Measurements from ENCODE around the gene SHROOM2. TPM values are rescaled to one million over a fixed set of nuclear protein-coding genes. Genes with fewer than 3 reads are reported as not detected.

SHROOM2 gene
- total and polyA plus RNA-seq, 9 of the 15 experiments (the other 6 are each of a cell fraction or from before 2014, with no cell fraction given) = not detected

DNA sequence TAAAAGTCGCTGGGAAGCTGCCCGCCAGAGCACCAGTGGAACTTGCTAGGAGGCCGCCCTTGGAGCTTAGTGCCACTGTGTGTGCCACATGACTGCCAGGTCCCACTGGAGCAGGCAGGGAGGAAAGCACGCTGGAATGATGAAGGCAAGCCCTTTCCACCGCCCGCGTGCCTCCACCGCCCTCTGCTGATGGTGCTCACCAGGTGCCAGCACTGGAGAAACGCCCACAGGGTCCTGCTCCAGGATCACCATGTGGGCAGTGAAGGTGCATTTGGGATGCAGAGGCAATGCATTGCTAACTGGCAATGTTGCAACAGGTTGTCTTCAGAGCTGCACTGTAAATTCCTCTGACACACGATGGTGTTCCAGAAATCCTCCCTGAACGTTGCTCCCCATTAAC is 76.3 kb downstream of the SHROOM2 start:
- TF ChIP-seq RAD21 (CRISPR knock-in tag; conservative IDR thresholded peaks at IDR 0.05 in 1 of 2, IDR thresholded peaks at IDR 0.05 in 1 of 2) (peak in 1 of 2 experiments; percentile 27; a peak in 2 of 4 replicates), ARID1B (IDR thresholded peaks at IDR 0.05) (no peak)
- TF ChIP-seq, protein P1, sequence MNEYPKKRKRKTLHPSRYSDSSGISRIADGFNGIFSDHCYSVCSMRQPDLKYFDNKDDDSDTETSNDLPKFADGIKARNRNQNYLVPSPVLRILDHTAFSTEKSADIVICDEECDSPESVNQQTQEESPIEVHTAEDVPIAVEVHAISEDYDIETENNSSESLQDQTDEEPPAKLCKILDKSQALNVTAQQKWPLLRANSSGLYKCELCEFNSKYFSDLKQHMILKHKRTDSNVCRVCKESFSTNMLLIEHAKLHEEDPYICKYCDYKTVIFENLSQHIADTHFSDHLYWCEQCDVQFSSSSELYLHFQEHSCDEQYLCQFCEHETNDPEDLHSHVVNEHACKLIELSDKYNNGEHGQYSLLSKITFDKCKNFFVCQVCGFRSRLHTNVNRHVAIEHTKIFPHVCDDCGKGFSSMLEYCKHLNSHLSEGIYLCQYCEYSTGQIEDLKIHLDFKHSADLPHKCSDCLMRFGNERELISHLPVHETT (CRISPR knock-in tag; conservative IDR thresholded peaks at IDR 0.05 in 1 of 2, IDR thresholded peaks at IDR 0.05 in 1 of 2) = no peak
- TF ChIP-seq, protein P2, sequence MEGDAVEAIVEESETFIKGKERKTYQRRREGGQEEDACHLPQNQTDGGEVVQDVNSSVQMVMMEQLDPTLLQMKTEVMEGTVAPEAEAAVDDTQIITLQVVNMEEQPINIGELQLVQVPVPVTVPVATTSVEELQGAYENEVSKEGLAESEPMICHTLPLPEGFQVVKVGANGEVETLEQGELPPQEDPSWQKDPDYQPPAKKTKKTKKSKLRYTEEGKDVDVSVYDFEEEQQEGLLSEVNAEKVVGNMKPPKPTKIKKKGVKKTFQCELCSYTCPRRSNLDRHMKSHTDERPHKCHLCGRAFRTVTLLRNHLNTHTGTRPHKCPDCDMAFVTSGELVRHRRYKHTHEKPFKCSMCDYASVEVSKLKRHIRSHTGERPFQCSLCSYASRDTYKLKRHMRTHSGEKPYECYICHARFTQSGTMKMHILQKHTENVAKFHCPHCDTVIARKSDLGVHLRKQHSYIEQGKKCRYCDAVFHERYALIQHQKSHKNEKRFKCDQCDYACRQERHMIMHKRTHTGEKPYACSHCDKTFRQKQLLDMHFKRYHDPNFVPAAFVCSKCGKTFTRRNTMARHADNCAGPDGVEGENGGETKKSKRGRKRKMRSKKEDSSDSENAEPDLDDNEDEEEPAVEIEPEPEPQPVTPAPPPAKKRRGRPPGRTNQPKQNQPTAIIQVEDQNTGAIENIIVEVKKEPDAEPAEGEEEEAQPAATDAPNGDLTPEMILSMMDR (IDR thresholded peaks at IDR 0.05 in 2 of 3, conservative IDR thresholded peaks at IDR 0.05 in 1 of 3; ENCODE audit: insufficient read depth in 2 of 3, low read depth in 1 of 3, low read length in 3 of 3) = 0 out of 6 replicates have a peak, but pooled peaks have one; percentile 5 to 15 (median 9)
- Histone ChIP-seq H3K9ac (ENCODE audit: insufficient read depth in 1 of 2, low read depth in 2 of 2, low read length in 2 of 2) (no peak overlapping the region), H4K20me1 (replicated peaks; ENCODE audit: control insufficient read depth, insufficient read depth, low read length) (no peaks in the 10 kb centered on the region), H3K27ac (ENCODE audit: extremely low read depth, low read depth, low read length) (no peak overlapping the region), H3K36me3 (ENCODE audit: control insufficient read depth, insufficient read depth, low read length) (no peaks in the 10 kb centered on the region), H3K9me3 (replicated peaks; ENCODE audit: control insufficient read depth, insufficient read depth, low read depth, low read length) (no peaks in the 10 kb centered on the region), H3K4me1 (replicated peaks in 1 of 2; ENCODE audit: control insufficient read depth in 2 of 2, insufficient read depth in 2 of 2, low read length in 2 of 2) (no peaks in the 10 kb centered on the region), H3K79me2 (ENCODE audit: control insufficient read depth, insufficient read depth, low read length) (no peaks in the 10 kb centered on the region), H3K27me3 (ENCODE audit: control insufficient read depth in 2 of 2, insufficient read depth in 2 of 2, low read length in 2 of 2) (peaks cover 2 to 24% of the 10 kb centered on the region in 2 experiments; a peak in 3 of 5 replicates), H3K4me2 (ENCODE audit: insufficient read depth, low read length) (no peak overlapping the region), H3K4me3 (no peak overlapping the region), H2AFZ (ENCODE audit: low read depth, low read length) (no peak overlapping the region), H3K9me1 (ENCODE audit: control insufficient read depth, insufficient read depth, low read length) (no peaks in the 10 kb centered on the region)
- 0 out of 3 replicates have a peak, but pooled peaks have one; percentile 26 for ATAC-seq
- WGBS (ENCODE audit: insufficient coverage, low coverage, missing lambda C conversion rate) = 4% methylated on average over 4 of the region's 11 CpGs
- in situ Hi-C loops (cut with MboI) (no loop called here), intact Hi-C loops (cut with micrococcal nuclease) (no loop called here)
- ChIA-PET POLR2A (no interaction called here), CTCF (ENCODE audit: low intra/inter-chr PET ratio) (no interaction called here)
- BruUV-seq (replicated peaks) = no TSS peak
- peak in 1 of 4 experiments; percentile 13 for DNase-seq (ENCODE audit: extremely low read depth in 1 of 4, low spot score in 3 of 4)
- no peak for FAIRE-seq
